Activated naive CD4-positive, alpha-beta T cell treated with anti-CD3 and anti-CD28 coated beads, Interleukin-2, amount 50 U/mL, for 16 hours (primary cell): Measurements from ENCODE around the gene SMIM12.
A peak's percentile ranks its signal among the peaks of the same experiment; 100 is the strongest.

ENCODE experiments used
- DNase-seq: peaks from one replicate; pipeline ENCODE4 v3.0.0-alpha.2; 2020

Gene SMIM12, protein sequence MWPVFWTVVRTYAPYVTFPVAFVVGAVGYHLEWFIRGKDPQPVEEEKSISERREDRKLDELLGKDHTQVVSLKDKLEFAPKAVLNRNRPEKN

GRCh38 chr1:34859446-34860200 lies at the start of gene SMIM12:
TSS of gene SMIM12 (minus strand) at chr1:34859749. CDS start at chr1:34855977, 3,772 bp downstream.
- DNase-seq: peak; percentile 91

GRCh38 chr1:34908369-34908768 lies 48.8 kb upstream of the SMIM12 start:
- no peak for DNase-seq

DNA sequence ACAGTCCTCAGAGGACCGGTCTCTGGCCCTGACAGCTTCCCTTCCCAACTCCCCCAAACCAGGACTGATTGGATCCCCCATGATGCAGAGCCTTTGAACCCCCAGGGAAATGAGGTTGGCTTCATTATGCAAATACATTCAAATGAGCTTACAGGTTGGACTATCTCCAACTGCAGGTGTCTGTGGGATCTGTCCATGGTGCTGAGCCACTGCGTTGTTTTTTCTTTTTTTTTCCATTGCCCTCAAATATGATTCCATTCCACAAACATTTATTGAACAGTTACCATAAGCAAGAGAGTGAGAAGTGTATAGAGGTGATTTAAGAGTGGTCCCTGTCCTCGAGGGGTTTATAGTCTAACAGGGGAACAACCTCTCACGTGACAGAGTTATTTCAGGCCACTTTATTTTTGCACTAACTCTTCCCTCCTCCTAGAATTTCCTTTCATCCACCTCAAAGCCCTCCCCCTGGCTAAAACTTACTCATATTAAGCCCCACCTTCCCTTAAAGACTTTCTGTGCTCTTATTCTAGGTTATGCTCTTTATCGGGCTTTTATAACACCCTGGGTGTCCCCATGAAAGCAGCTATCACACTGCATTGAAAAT lies 48.0 kb upstream of the SMIM12 start:
- DNase-seq: no peak

- DNase-seq: no peak
These were observed 47.2 kb upstream of the SMIM12 start for GRCh38 chr1:34906756-34907155.

- no peak for DNase-seq
These were observed 46.7 kb upstream of the SMIM12 start for GRCh38 chr1:34906222-34906621.

GRCh38 chr1:34905098-34905459 lies 45.5 kb upstream of the SMIM12 start:
- DNase-seq: no peak

DNA sequence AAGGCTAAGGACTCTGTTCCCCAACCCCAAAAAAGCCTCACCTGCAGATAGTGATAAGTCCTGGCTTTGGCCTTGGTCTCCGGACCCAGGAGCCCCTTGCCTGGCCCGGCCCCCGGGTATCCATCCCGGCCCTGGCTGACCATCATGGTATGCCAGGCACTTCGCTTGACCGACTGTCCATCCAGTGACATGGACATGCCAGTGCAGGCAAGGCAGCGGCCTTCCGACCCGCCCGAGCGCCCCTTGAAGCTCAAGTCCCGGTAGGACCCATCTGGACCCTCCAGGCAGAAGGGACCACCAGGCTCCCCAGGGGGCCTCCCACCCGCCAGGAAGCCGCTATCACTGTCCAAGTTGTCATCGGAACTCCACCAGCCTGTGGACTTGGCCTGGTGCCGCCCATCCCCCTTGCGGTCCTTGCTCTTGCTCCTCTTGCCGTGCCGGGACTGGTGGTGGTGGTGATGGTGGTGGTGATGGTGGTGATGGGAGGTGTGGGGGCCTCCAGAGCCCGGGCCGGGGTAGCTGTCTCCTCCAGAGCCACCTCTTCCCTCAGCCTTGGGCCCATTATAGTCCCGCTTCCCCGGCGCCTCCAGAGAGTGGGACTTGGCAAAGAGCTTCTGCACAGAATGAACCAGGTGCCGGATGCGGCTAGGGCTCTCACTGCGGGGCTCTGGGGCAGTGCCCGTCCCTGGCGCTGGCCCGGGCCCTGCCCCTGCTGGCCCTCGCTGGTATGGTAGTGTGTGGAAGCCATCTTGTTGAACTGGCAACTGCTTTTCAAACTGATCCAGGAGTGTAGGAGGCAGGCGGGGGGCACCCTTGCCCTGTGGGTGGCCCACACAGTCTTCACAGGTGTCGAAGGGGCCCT lies 44.9 kb upstream of the SMIM12 start:
- DNase-seq: no peak

- DNase-seq: no peak
These were observed 42.4 kb upstream of the SMIM12 start for GRCh38 chr1:34901919-34902318.

- no peak for DNase-seq
These were observed 41.4 kb upstream of the SMIM12 start for GRCh38 chr1:34900775-34901502.

DNA sequence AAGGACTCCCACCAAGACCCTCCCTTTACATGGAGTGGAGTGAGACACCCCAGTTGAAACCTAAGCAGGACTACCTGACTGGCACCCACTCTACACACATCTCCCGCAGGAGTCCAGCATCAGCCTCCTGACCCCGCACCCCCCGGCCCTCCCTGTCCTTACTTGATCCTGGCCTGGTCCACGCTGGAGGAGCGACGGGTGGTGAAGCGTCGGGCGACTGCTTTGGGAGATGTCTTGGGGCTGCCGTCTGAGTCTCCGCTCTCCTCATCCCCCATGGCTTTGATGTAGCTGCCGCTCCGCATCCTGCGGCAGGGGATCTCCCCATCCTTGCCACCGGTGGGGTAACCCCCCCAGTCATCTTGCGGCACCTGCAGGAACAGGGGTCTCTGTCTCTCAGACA lies 40.4 kb upstream of the SMIM12 start:
- no peak for DNase-seq

GRCh38 chr1:34899471-34899870 lies 39.9 kb upstream of the SMIM12 start:
- DNase-seq: no peak

- no peak for DNase-seq
These were observed 38.8 kb upstream of the SMIM12 start for GRCh38 chr1:34898330-34898761.

GRCh38 chr1:34896612-34897011 lies 37.1 kb upstream of the SMIM12 start:
- DNase-seq: no peak

GRCh38 chr1:34889705-34890104 lies 30.2 kb upstream of the SMIM12 start:
- no peak for DNase-seq

DNA sequence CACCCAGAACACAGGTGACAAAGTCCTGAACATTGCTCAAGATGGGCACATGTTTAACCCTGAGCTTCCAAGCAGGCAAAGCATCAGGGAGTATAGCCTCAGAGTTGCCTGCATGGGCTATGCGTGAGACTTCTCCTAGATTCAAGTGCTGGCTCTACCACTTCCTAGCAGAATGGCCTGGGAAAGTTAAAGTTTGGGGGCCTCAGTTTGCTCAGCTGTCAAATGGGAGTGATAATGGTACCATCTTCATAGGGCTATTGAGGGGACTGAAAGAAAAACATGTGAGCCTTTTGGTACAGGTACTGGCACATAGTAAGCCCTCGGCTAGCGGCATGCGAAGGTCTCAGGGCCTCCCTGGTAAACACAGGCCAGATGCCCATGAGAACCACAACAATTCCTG lies 28.0 kb upstream of the SMIM12 start:
- no peak for DNase-seq

DNA sequence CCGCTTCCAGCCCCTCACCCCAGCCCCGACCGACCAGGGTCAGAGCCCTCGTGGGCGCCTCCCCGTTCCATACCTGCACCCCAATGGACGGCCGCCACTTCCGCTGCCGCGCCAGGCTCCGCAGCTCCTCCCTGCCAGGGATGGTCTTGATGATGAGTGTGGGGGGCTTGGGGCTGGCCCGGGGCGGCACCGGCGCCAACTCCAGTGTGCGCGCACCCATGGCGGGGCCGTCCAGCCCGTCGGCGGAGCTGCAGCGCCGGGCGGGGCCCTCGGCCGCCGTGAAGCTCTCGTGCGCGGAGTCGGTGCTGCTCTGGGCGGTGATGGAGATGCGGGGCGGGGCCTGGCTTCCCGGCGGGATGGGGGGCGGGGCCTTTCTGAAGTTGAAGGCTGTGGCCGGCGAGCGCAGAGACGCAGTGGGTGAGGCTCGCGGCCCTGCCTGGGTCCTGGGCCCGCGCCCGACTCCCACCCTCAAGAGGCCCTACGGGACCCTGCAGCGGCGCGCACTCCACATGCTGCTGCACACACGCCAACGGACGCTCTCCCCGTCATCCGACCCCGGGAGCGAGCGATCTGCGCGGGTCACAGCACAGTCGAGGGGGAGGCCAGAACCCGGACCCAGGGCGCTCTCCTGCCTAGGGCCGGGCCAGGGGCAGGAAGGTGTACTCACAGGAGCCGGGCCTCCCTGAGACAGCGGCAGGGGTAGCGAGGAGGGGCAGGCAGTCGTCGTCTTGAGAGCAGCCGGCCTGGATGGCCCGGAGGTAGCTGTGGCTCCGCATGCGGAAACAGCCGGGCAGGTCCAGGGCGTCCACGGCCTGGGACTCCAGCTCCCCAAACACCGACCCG lies 26.1 kb upstream of the SMIM12 start:
- peak; percentile 58 for DNase-seq

DNA sequence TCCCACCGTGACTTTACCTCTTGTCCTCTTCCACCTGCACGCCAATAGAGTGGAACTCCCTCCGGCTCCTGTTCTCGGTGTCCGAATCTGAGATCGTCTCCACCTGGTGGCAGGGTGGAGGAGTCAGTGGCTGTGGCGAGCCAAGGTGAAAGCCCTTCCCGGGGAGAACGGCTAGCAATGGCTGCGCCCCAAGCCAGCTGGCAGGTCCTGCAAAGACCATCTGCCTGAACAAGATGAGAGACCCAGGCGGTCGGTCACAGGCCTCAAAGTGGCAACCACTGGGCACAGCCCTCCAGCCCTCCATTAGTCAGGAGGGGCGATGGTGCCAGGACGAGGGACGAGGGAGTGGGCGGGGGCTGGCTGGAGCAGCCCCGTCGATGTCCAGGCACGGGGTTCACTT lies 25.4 kb upstream of the SMIM12 start:
- no peak for DNase-seq

DNA sequence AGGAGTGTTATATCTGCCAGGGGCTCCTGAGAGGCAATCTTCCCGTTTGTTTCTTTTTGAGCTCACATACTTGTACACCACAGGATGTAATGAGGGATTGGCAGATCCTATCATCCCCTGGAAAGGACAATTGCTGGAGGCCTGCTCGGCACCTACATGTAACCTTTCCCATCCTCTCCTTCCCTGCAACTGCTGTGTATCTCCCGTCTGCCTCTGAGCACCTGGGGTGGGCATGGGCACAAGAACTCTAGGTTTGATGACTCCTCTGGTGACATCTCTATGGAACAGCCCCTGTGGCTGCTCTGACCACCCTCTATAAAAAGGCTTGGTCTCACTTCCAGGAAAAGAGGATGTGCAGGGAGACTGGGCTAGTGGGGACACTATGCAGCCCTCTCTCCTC lies 25.0 kb upstream of the SMIM12 start:
- DNase-seq: no peak

GRCh38 chr1:34879230-34879629 lies 19.7 kb upstream of the SMIM12 start:
- no peak for DNase-seq

DNA sequence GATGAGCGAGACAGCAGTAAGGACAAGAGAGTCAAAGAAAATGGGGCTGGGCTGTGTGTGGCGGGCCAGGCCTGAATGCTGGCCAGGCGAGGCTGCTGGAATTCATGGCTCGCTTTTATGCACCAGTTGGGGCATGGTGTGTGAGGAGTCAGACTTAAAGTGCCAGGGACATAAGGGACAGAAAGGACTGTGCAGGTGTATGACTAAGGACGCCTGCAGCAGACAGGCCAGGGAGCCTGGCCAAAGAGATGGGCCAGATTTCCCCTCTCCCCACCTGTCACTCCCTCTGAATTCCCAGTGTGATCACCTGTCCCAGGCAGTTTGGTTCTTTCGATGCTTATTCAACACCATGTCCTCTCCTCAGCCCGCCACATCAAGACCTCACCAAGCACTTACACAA lies 16.9 kb upstream of the SMIM12 start:
- DNase-seq: no peak

DNA sequence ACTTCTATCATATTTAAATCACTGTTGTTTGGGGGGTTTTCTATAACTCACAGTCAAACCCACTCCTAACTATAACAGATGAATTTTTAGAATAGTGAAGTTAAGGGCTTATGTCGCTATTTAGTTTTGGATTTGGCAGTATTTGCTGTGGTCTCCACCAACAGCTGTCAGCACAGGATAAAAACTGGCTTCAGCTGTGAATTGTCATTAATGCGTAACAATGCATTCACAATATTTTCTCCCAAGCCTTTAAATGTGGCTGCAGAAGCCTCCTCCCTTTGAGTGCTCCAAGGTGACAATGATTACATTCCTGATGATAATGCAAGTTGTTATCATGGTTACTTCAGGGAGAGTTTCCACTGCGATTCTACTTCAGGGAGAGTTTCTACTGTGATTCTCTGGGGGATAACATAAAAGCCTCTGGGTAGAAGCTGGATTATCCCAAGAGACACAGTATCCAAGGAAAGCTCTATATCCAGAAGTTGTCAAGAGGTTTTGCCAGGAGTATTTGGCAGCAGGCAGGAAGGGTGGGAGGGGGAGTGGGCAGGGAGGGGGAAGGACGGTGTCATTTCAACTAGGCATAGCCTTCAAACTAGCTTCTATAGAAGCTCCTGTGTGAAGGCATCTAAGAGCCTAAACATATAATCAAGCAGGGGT lies 14.9 kb upstream of the SMIM12 start:
- DNase-seq: no peak
